B cell (primary cell): ENCODE data around the gene GRIP2. TPM values are rescaled to one million over a fixed set of nuclear protein-coding genes. Genes with fewer than 3 reads are reported as not detected.

Source experiments
- ATAC-seq: fragments of 200-7000 bp; cut with Tn5 transposase; one replicate; pipeline ENCODE4 v1.10.0; 2021; ENCODE audit warnings: low read depth, mild to moderate bottlenecking, moderate number of reproducible peaks, moderate library complexity
- CTCF ChIA-PET: fragments of 350-600 bp; sonication (Branson Sonifier 250); formaldehyde crosslinking; loops from one replicate; lab custom pipeline; 2021; ENCODE audit warnings: antibody characterized with exemption, inconsistent platforms; lab: Charles Lee
- POLR2A ChIA-PET: fragments of 350-600 bp; sonication (Branson Sonifier 250); formaldehyde crosslinking; loops from one replicate; lab custom pipeline; 2021; ENCODE audit warnings: antibody characterized with exemption; lab: Charles Lee
- DNase-seq: peaks from one replicate; pipeline ENCODE4 v3.0.0; 2013
- H2AFZ ChIP-seq: 2 replicates; pipeline ENCODE4 v1.6.1; 2012; ENCODE audit warnings: mild to moderate bottlenecking, low read depth, low read length; ENCODE audit not compliant: insufficient read depth, poor library complexity, severe bottlenecking
- H3K27ac ChIP-seq, 2 donors: 1 replicate in 1 of 2; 2 replicates in 1 of 2; pipeline ENCODE4 v1.5.1; 2012 to 2013; ENCODE audit warnings: low read length in 2 of 2, mild to moderate bottlenecking in 2 of 2, moderate library complexity in 1 of 2
- H3K27me3 ChIP-seq, 4 experiments: fragments of 200-600 bp in 1 of 4; sonication (generic) in 1 of 4; replicated peaks in 1 of 4; 1 replicate in 2 of 4; 2 replicates in 2 of 4; pipeline versions ENCODE4 v1.6.1 to v1.7.0; 2013 to 2016; ENCODE audit warnings: low read length in 3 of 4, mild to moderate bottlenecking in 2 of 4, mixed read lengths in 1 of 4, moderate library complexity in 1 of 4; ENCODE audit not compliant: insufficient read depth in 4 of 4, control insufficient read depth in 3 of 4; ENCODE audit errors: control extremely low read depth in 1 of 4
- H3K36me3 ChIP-seq, 2 experiments: replicated peaks in 1 of 2; 1 replicate in 1 of 2; 2 replicates in 1 of 2; pipeline versions ENCODE4 v1.6.1 to v1.7.1; 2013; ENCODE audit warnings: low read length in 1 of 2; ENCODE audit not compliant: insufficient read depth in 2 of 2, control insufficient read depth in 1 of 2; ENCODE audit errors: control extremely low read depth in 1 of 2, extremely low read depth in 1 of 2
- H3K4me1 ChIP-seq, 2 donors: fragments of 200-600 bp in 1 of 2; sonication (generic) in 1 of 2; 1 replicate in 1 of 2; 2 replicates in 1 of 2; pipeline versions ENCODE4 v1.5.1 to v1.6.1; 2013 to 2017; ENCODE audit warnings: low read length in 2 of 2; ENCODE audit not compliant: control insufficient read depth in 2 of 2, insufficient read depth in 2 of 2
- H3K4me2 ChIP-seq: replicated peaks from 2 replicates; pipeline ENCODE3; 2012; ENCODE audit warnings: mild to moderate bottlenecking, low read depth, low read length; ENCODE audit not compliant: poor library complexity, severe bottlenecking
- H3K4me3 ChIP-seq, 5 experiments: fragments of 200-600 bp in 1 of 5; sonication (generic) in 1 of 5; 1 replicate in 3 of 5; 2 replicates in 2 of 5; pipeline versions ENCODE4 v1.5.1 to v1.7.0; 2011 to 2016; ENCODE audit warnings: low read length in 4 of 5, mild to moderate bottlenecking in 4 of 5, low read depth in 2 of 5, control low read depth in 1 of 5, moderate library complexity in 1 of 5; ENCODE audit not compliant: insufficient read depth in 1 of 5; ENCODE audit errors: control extremely low read depth in 1 of 5, extremely low read depth in 1 of 5
- H3K79me2 ChIP-seq: fragments of 200-600 bp; sonication (generic); one replicate; pipeline ENCODE4 v1.6.0; 2016; ENCODE audit warnings: low read length; ENCODE audit not compliant: control insufficient read depth, insufficient read depth
- H3K9ac ChIP-seq: fragments of 200-600 bp; sonication (generic); 2 replicates; pipeline ENCODE4 v1.6.1; 2017; ENCODE audit warnings: mild to moderate bottlenecking, low read length, moderate library complexity
- H3K9me3 ChIP-seq, 3 donors: one replicate each; pipeline versions ENCODE4 v1.6.1 to v1.7.1; 2013; ENCODE audit warnings: low read length in 2 of 3; ENCODE audit not compliant: control insufficient read depth in 2 of 3, insufficient read depth in 1 of 3; ENCODE audit errors: control extremely low read depth in 1 of 3
- H4K20me1 ChIP-seq: 2 replicates; pipeline ENCODE4 v1.6.0; 2012; ENCODE audit warnings: mild to moderate bottlenecking, low read length; ENCODE audit not compliant: insufficient read depth, control insufficient read depth, poor library complexity, severe bottlenecking
- H3K27ac Mint-ChIP-seq: one replicate; pipeline ENCODE4 v1.8.0; 2021; ENCODE audit warnings: mixed read lengths
- H3K27me3 Mint-ChIP-seq: one replicate; pipeline ENCODE4 v1.8.0; 2021; ENCODE audit warnings: mixed read lengths
- H3K4me1 Mint-ChIP-seq: one replicate; pipeline ENCODE4 v1.8.0; 2021; ENCODE audit warnings: mixed read lengths
- H3K4me3 Mint-ChIP-seq: one replicate; pipeline ENCODE4 v1.8.0; 2021; ENCODE audit warnings: mixed read lengths
- H3K9me3 Mint-ChIP-seq: one replicate; pipeline ENCODE4 v1.8.0; 2022; ENCODE audit warnings: mixed read lengths; ENCODE audit not compliant: insufficient read depth
- CTCF ChIP-seq: fragments of 200-600 bp; IDR thresholded peaks from one replicate; pipeline ENCODE4 v1.8.0; 2022; ENCODE audit warnings: antibody characterized with exemption, mild to moderate bottlenecking
- EZH2 ChIP-seq: IDR thresholded peaks from 2 replicates; pipeline ENCODE4 v1.6.1; 2012; ENCODE audit warnings: borderline replicate concordance, low read depth, mild to moderate bottlenecking, moderate library complexity, low read length; ENCODE audit not compliant: insufficient read depth, poor library complexity, severe bottlenecking
- WGBS: methylation state at CpG from one replicate; pipeline ENCODE4 v1.1.5; 2013; ENCODE audit warnings: missing lambda C conversion rate; ENCODE audit not compliant: insufficient coverage; 5-methylcytosine and 5-hydroxymethylcytosine counted together
- intact Hi-C: fragments of 100-400 bp; cut with micrococcal nuclease; formaldehyde crosslinking; loops from one replicate; pipeline ENCODE4 v1.10.0; 2022
- polyA plus RNA-seq: library from polyadenylated mRNA; depleted of rRNA; stranded (reverse); fragments of >200 nt; gene quantifications from 2 replicates; pipeline ENCODE4 v1.2.3, GENCODE V29; 2012
- total RNA-seq, 2 donors: library from RNA; stranded (reverse); fragments of 120-200 nt in 1 of 2; gene quantifications; 1 replicate in 1 of 2; 2 replicates in 1 of 2; pipeline versions ENCODE4 v1.2.3 to v1.2.4, GENCODE V29; 2013 to 2022

Gene GRIP2
- total and polyA plus RNA-seq, 2 donors (not counting 1 experiment from before 2014, with no cell fraction given), result not detected

GRCh38 chr3:14522129-14522691, 17.9 kb downstream of the GRIP2 start:
- Histone ChIP-seq H3K4me3 (no peak overlapping the region), H3K36me3 (no peaks in the 10 kb centered on the region), H3K9ac (no peak overlapping the region), H3K4me2 (no peak overlapping the region), H3K27ac (no peak overlapping the region), H4K20me1 (no peaks in the 10 kb centered on the region), H3K27me3 (no peaks in the 10 kb centered on the region), H3K9me3 (no peaks in the 10 kb centered on the region), H2AFZ (no peak overlapping the region), H3K4me1 (no peaks in the 10 kb centered on the region), H3K79me2 (no peaks in the 10 kb centered on the region)
- ChIA-PET POLR2A (no interaction called here), CTCF (interaction anchor here (0.6 kb wide), 1 partner anchor 56 kb away, joined by 6 read pairs; no protein-coding TSS in a partner anchor)
- ATAC-seq (no peak), DNase-seq (no peak)
- H3K4me1 Mint-ChIP-seq, result no peaks in the 10 kb centered on the region
- TF ChIP-seq CTCF, result no peak
- no peak for TF ChIP-seq EZH2
- no peaks in the 10 kb centered on the region for H3K9me3 Mint-ChIP-seq
- intact Hi-C loops, result no loop called here
- H3K27me3 Mint-ChIP-seq, result peaks cover 9% of the 10 kb centered on the region
- no peak overlapping the region for H3K4me3 Mint-ChIP-seq
- H3K27ac Mint-ChIP-seq, result no peak overlapping the region
- WGBS, result 86% methylated on average over 16 of the region's 16 CpGs

GRCh38 chr3:14521611-14522010, 18.5 kb downstream of the GRIP2 start:
- Histone ChIP-seq H3K9ac (no peak overlapping the region), H3K4me3 (no peak overlapping the region), H3K9me3 (no peaks in the 10 kb centered on the region), H4K20me1 (no peaks in the 10 kb centered on the region), H3K4me2 (no peak overlapping the region), H3K79me2 (no peaks in the 10 kb centered on the region), H3K4me1 (no peaks in the 10 kb centered on the region), H2AFZ (no peak overlapping the region), H3K27ac (no peak overlapping the region), H3K36me3 (no peaks in the 10 kb centered on the region), H3K27me3 (no peaks in the 10 kb centered on the region)
- TF ChIP-seq CTCF, result no peak
- TF ChIP-seq EZH2, result no peak
- ChIA-PET POLR2A (no interaction called here), CTCF (interaction anchor here (0.6 kb wide), 1 partner anchor 56 kb away, joined by 6 read pairs; no protein-coding TSS in a partner anchor)
- intact Hi-C loops, result no loop called here
- no peak overlapping the region for H3K4me3 Mint-ChIP-seq
- H3K9me3 Mint-ChIP-seq, result no peaks in the 10 kb centered on the region
- ATAC-seq (no peak), DNase-seq (no peak)
- H3K27ac Mint-ChIP-seq, result no peak overlapping the region
- no peaks in the 10 kb centered on the region for H3K4me1 Mint-ChIP-seq
- WGBS, result 93% methylated on average over 12 of the region's 12 CpGs
- H3K27me3 Mint-ChIP-seq, result peaks cover 9% of the 10 kb centered on the region
